Panc1 (cell line): ENCODE measurements around the gene BICD2. TPM values are rescaled to one million over a fixed set of nuclear protein-coding genes. Genes with fewer than 3 reads are reported as not detected.

ENCODE experiments used
- ATAC-seq: fragments of 200-7000 bp; cut with Tn5 transposase; 2 replicates; pipeline ENCODE4 v1.9.1; 2020; ENCODE audit warnings: mild to moderate bottlenecking, moderate library complexity
- BruUV-seq: library from RNA; stranded (reverse); fragments of 400-500 nt; replicated peaks from 2 replicates; lab custom pipeline; 2021; lab: Mats Ljungman, UMichigan
- CTCF ChIA-PET: fragments of 300-600 bp; sonication (Branson Sonifier 250); formaldehyde crosslinking; loops from one replicate; lab custom pipeline; 2022; ENCODE audit warnings: antibody characterized with exemption; lab: Charles Lee
- POLR2A ChIA-PET: fragments of 300-600 bp; sonication (Branson Sonifier 250); formaldehyde crosslinking; loops from one replicate; lab custom pipeline; 2022; ENCODE audit warnings: antibody characterized with exemption; lab: Charles Lee
- DNase-seq: peaks from one replicate; pipeline ENCODE4 v3.0.0-alpha.2; 2010; ENCODE audit warnings: low read depth, low spot score
- H3K27ac ChIP-seq: 2 replicates; pipeline ENCODE4 v1.5.1; 2011; ENCODE audit warnings: mild to moderate bottlenecking, low read length, inconsistent platforms
- H3K27me3 ChIP-seq: fragments of 200-500 bp; sonication (Bioruptor generic); 2 replicates; pipeline ENCODE4 v1.6.0; 2014; ENCODE audit warnings: low read length, inconsistent platforms; ENCODE audit not compliant: control insufficient read depth, insufficient read depth
- H3K36me3 ChIP-seq: fragments of 200-500 bp; sonication (Bioruptor generic); 2 replicates; pipeline ENCODE4 v1.5.1; 2014; ENCODE audit warnings: inconsistent platforms, mild to moderate bottlenecking, low read length, moderate library complexity; ENCODE audit not compliant: control insufficient read depth, insufficient read depth
- H3K4me1 ChIP-seq: 2 replicates; pipeline ENCODE4 v1.5.1; 2011; ENCODE audit warnings: inconsistent platforms, mild to moderate bottlenecking, low read length, moderate library complexity; ENCODE audit not compliant: control insufficient read depth, insufficient read depth
- H3K4me3 ChIP-seq, 2 experiments: 2 replicates each; pipeline ENCODE4 v1.5.1; 2011 to 2012; ENCODE audit warnings: low read depth in 2 of 2, low read length in 2 of 2, mild to moderate bottlenecking in 2 of 2, inconsistent platforms in 1 of 2, moderate library complexity in 1 of 2
- H3K9me3 ChIP-seq: fragments of 200-500 bp; sonication (Bioruptor generic); 2 replicates; pipeline ENCODE4 v1.5.1; 2014; ENCODE audit warnings: low read depth, mild to moderate bottlenecking, inconsistent platforms, low read length, moderate library complexity; ENCODE audit not compliant: control insufficient read depth, insufficient read depth
- POLR2AphosphoS5 ChIP-seq: IDR thresholded peaks from 2 replicates; pipeline ENCODE4 v1.6.1; 2012; ENCODE audit warnings: mild to moderate bottlenecking, low read depth, low read length, moderate library complexity
- SIN3A ChIP-seq: IDR thresholded peaks from 2 replicates; pipeline ENCODE4 v1.6.1; 2012; ENCODE audit warnings: low read depth, mild to moderate bottlenecking, low read length, moderate library complexity, borderline replicate concordance; ENCODE audit not compliant: insufficient read depth
- TCF7L2 ChIP-seq: IDR thresholded peaks from 2 replicates; pipeline ENCODE4 v1.6.1; 2011; ENCODE audit warnings: mild to moderate bottlenecking, low read depth, low read length, inconsistent platforms
- in situ Hi-C: cut with HindIII; loops from 2 replicates; pipeline ENCODE4 v1.10.0; 2016; ENCODE audit warnings: low sequenced_read_pairs, low pct_unique_long_range_greater_than_20kb
- intact Hi-C: fragments of 100-400 bp; cut with micrococcal nuclease; formaldehyde crosslinking; loops from one replicate; pipeline ENCODE4 v1.10.0; 2022; ENCODE audit not compliant: unreplicated experiment
- total RNA-seq: library from RNA; stranded (reverse); gene quantifications from one replicate; pipeline ENCODE4 v1.2.1, GENCODE V29; 2021; ENCODE audit not compliant: unreplicated experiment
- TF ChIP-seq, protein P1 (sequence below): fragments of 450-650 bp; IDR thresholded peaks from 2 replicates; pipeline ENCODE4 v1.5.1; 2017; ENCODE audit warnings: mild to moderate bottlenecking
- TF ChIP-seq, protein P2 (sequence below), 2 experiments: IDR thresholded peaks; 2 replicates each; pipeline ENCODE4 v1.6.1; 2011 to 2012; ENCODE audit warnings: low read depth in 2 of 2, control low read depth in 1 of 2, low read length in 1 of 2, mild to moderate bottlenecking in 1 of 2, moderate library complexity in 1 of 2; ENCODE audit not compliant: insufficient read depth in 1 of 2

BICD2 gene
- total RNA-seq, 1 experiment from 2014 or later = 17.3 TPM

DNA sequence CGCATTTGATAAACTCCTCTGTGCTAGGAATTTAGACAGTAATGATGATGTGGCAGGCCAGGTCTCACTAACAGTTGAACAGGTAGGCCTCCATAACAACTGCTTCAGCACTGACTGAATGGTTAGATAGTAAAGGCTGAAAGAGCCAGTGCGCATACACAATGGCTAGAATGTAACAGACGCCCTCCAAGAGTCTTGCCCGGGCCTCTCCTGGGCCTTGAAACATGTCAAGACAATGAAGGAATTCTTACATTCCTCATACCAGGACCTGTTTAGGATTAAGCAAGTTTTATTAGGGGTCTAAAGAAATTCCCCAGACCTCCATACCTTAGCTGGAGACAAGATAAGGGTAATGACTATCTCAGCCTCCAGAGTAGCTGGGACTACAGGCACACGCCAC lies 6.7 kb upstream of the BICD2 start:
- Histone ChIP-seq H3K27ac (no peak overlapping the region), H3K4me1 (no peaks in the 10 kb centered on the region), H3K27me3 (no peaks in the 10 kb centered on the region), H3K36me3 (no peaks in the 10 kb centered on the region), H3K4me3 (no peak overlapping the region), H3K9me3 (no peaks in the 10 kb centered on the region)
- CTCF ChIA-PET = no interaction called here
- DNase-seq = no peak
- TF ChIP-seq, protein P1, sequence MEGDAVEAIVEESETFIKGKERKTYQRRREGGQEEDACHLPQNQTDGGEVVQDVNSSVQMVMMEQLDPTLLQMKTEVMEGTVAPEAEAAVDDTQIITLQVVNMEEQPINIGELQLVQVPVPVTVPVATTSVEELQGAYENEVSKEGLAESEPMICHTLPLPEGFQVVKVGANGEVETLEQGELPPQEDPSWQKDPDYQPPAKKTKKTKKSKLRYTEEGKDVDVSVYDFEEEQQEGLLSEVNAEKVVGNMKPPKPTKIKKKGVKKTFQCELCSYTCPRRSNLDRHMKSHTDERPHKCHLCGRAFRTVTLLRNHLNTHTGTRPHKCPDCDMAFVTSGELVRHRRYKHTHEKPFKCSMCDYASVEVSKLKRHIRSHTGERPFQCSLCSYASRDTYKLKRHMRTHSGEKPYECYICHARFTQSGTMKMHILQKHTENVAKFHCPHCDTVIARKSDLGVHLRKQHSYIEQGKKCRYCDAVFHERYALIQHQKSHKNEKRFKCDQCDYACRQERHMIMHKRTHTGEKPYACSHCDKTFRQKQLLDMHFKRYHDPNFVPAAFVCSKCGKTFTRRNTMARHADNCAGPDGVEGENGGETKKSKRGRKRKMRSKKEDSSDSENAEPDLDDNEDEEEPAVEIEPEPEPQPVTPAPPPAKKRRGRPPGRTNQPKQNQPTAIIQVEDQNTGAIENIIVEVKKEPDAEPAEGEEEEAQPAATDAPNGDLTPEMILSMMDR = no peak
- TF ChIP-seq TCF7L2 (no peak), POLR2AphosphoS5 (no peak), SIN3A (no peak)
- TF ChIP-seq, protein P2, sequence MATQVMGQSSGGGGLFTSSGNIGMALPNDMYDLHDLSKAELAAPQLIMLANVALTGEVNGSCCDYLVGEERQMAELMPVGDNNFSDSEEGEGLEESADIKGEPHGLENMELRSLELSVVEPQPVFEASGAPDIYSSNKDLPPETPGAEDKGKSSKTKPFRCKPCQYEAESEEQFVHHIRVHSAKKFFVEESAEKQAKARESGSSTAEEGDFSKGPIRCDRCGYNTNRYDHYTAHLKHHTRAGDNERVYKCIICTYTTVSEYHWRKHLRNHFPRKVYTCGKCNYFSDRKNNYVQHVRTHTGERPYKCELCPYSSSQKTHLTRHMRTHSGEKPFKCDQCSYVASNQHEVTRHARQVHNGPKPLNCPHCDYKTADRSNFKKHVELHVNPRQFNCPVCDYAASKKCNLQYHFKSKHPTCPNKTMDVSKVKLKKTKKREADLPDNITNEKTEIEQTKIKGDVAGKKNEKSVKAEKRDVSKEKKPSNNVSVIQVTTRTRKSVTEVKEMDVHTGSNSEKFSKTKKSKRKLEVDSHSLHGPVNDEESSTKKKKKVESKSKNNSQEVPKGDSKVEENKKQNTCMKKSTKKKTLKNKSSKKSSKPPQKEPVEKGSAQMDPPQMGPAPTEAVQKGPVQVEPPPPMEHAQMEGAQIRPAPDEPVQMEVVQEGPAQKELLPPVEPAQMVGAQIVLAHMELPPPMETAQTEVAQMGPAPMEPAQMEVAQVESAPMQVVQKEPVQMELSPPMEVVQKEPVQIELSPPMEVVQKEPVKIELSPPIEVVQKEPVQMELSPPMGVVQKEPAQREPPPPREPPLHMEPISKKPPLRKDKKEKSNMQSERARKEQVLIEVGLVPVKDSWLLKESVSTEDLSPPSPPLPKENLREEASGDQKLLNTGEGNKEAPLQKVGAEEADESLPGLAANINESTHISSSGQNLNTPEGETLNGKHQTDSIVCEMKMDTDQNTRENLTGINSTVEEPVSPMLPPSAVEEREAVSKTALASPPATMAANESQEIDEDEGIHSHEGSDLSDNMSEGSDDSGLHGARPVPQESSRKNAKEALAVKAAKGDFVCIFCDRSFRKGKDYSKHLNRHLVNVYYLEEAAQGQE (IDR thresholded peaks at IDR 0.05; ENCODE audit: insufficient read depth in 1 of 2, low read depth in 2 of 2, low read length in 1 of 2) = no peak
- ATAC-seq = no peak
- in situ Hi-C loops (no loop called here), intact Hi-C loops (no loop called here)
- POLR2A ChIA-PET = no interaction called here
- BruUV-seq = no TSS peak

DNA sequence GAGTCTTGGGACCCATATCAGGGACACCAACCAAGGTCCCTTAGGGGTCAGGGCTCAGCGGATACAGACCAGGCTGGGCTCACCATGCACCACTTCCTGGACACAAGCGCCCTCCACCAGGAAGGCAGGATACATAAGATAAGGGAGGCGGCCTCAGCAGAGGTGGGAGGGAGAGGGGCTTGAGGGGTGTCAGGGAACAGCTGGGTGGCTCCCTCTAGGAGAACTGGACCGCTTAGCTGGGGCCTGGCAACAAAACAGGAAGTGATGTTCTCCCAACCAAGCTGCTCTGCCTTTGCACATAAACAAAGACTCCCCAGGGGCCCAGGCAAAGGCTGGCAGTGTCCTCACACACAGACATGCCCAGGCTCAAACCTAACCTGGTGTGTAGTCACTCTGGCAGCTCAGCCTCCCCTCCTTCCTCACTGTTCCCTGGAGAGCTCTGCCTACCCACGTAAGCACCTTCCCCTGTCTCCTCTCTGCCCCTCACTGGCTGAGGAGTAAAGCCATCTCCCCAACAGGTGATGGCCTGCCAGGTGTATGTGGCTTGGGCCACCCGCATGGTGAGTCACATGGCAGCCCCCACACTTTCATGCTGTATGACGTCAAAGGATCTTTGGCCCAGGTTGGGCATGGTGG lies 5.8 kb upstream of the BICD2 start:
- H3K27me3 ChIP-seq = no peaks in the 10 kb centered on the region
- no peak overlapping the region for H3K27ac ChIP-seq
- ChIA-PET POLR2A (no interaction called here), CTCF (no interaction called here)
- no peaks in the 10 kb centered on the region for H3K36me3 ChIP-seq
- no peak overlapping the region for H3K4me3 ChIP-seq
- BruUV-seq = no TSS peak
- no peaks in the 10 kb centered on the region; the same call in 1 of the 2 replicates for H3K4me1 ChIP-seq
- DNase-seq (no peak), ATAC-seq (no peak)
- H3K9me3 ChIP-seq = no peaks in the 10 kb centered on the region
- in situ Hi-C loops (no loop called here), intact Hi-C loops (no loop called here)
- no peak for TF ChIP-seq POLR2AphosphoS5
- no peak for TF ChIP-seq TCF7L2
- no peak for TF ChIP-seq SIN3A
- TF ChIP-seq, protein P2 (IDR thresholded peaks at IDR 0.05; ENCODE audit: insufficient read depth in 1 of 2, low read depth in 2 of 2, low read length in 1 of 2) = no peak
- TF ChIP-seq, protein P1 = no peak
